Ovary (tissue), 9 donors: Measurements from ENCODE around the gene ADARB2. TPM values are rescaled to one million over a fixed set of nuclear protein-coding genes. Genes with fewer than 3 reads are reported as not detected.

Experiments used
- DNase-seq, 5 donors: peaks; one replicate each; pipeline ENCODE4 v3.0.0-alpha.2; 2019 to 2020
- H3K27ac ChIP-seq, 2 donors: fragments of 200-600 bp; one replicate each; pipeline versions ENCODE4 v1.5.1 to v1.8.0; 2019 to 2022
- H3K27me3 ChIP-seq: fragments of 200-600 bp; one replicate; pipeline ENCODE4 v1.8.0; 2022
- H3K36me3 ChIP-seq: fragments of 200-600 bp; sonication (generic); one replicate; pipeline ENCODE4 v1.5.1; 2019
- H3K4me1 ChIP-seq: one replicate; pipeline ENCODE4 v1.8.1; 2013; ENCODE audit warnings: mild to moderate bottlenecking, moderate library complexity; ENCODE audit not compliant: insufficient read depth
- H3K4me3 ChIP-seq: fragments of 200-600 bp; sonication (generic); one replicate; pipeline ENCODE4 v1.5.1; 2017
- H3K9me3 ChIP-seq, 2 donors: fragments of 200-600 bp in 1 of 2; sonication (generic) in 1 of 2; one replicate each; pipeline versions ENCODE4 v1.5.1 to v1.8.1; 2013 to 2019; ENCODE audit warnings: mild to moderate bottlenecking in 1 of 2, moderate library complexity in 1 of 2
- EP300 ChIP-seq: sonication (generic); formaldehyde crosslinking; IDR thresholded peaks from one replicate; pipeline ENCODE4 v1.6.1; 2017; ENCODE audit warnings: antibody characterized with exemption
- POLR2A ChIP-seq: fragments of 450-650 bp; IDR thresholded peaks from one replicate; pipeline ENCODE4 v1.6.1; 2017; ENCODE audit warnings: antibody characterized with exemption, mild to moderate bottlenecking, moderate library complexity
- WGBS, 3 donors: extraction: QIAGEN DNeasy Blood & Tissue Kit in 1 of 3; methylation state at CpG; one replicate each; pipeline versions ENCODE4 v1.1.5 to v1.1.7; 2013 to 2017; 5-methylcytosine and 5-hydroxymethylcytosine counted together
- intact Hi-C, 4 donors: fragments of 100-400 bp; cut with DNase I; formaldehyde crosslinking; loops; one replicate each; pipeline versions ENCODE4 v1.11.0 to v1.15.1; 2022 to 2023
- polyA plus RNA-seq, 2 donors: library from polyadenylated mRNA; stranded (reverse); fragments of 200-250 nt in 1 of 2; fragments of 350-450 nt in 1 of 2; fragmentation: Illumina TruSeq in 1 of 2; extraction: RNeasy Lipid Tissue Mini Kit (QIAGEN cat#74804) in 1 of 2; gene quantifications; one replicate each; pipeline ENCODE4 v1.2.3, GENCODE V29; 2013 to 2014
- total RNA-seq, 7 donors: library from RNA; depleted of rRNA in 2 of 7; stranded (reverse); fragments of >200 nt in 2 of 7; fragmentation: NEBNext Ultra II Directional in 3 of 7; extraction: Animal tissue kit (Norgen Biotek cat#: 25700) in 3 of 7; gene quantifications; one replicate each; pipeline versions ENCODE4 v1.1.0 to v1.2.4, GENCODE V29; 2016 to 2023
- TF ChIP-seq, protein P1 (sequence below), 3 donors: fragments of 450-650 bp in 2 of 3; fragments of 200-600 bp in 1 of 3; IDR thresholded peaks; one replicate each; pipeline versions ENCODE4 v1.5.1 to v1.8.0; 2016 to 2022; ENCODE audit warnings: antibody characterized with exemption in 3 of 3, mild to moderate bottlenecking in 1 of 3
- donor health status: DM: no; HTN: no; CAD: no; lungs with moderate emphysema.
- donor health status: DM: no; HTN: no; CAD: no.
- donor health status: Bipolar disorder and iron deficiency.
- donor health status: DM: yes; HTN: yes; CAD: no.
- donor health status: DM: no; HTN: no; CAD: no.
- donor health status: DM: yes; HTN: yes; CAD: no.

The ADARB2 gene
- total and polyA plus RNA-seq, 9 donors = 0.12 to 2.0 (median 0.36) TPM; not detected in 2

DNA sequence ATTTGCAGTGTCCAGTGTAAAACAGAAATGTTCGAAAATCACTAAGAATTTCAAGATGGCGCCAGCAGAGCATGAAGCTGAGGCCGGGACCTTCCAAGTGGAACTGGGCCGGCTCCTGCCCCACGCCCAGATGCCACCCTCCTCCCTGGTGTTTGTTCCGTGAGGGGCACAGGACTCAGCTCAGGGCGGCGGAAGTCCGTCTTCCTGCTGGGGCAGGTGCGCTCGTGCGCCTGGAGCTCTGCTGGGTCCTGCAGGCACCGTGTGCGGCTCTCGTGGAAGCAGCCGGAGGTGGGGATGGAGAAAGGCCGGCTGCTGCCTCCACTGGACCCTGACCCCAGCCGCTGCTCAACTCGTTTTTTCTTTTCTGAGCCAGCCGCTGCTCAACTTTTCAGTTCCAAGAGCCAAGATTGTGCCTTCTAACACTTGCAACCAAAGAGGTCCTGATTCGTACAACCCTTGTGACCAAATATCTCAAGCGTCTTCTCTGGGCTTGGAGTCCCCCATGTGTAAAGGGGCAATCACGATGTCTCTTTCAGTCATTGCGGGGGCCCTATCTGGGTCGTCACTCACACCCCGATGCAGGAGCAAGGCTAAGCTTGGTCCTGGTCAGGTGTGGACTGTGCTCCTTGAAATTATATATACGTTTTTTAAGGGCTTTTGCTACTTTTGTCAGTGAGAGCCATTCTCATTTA, 334.4 kb downstream of the ADARB2 start:
- intact Hi-C loops = no loop called here
- Histone ChIP-seq H3K27ac (no peak overlapping the region), H3K9me3 (no peaks in the 10 kb centered on the region), H3K36me3 (no peaks in the 10 kb centered on the region), H3K27me3 (no peaks in the 10 kb centered on the region), H3K4me3 (no peak overlapping the region), H3K4me1 (no peaks in the 10 kb centered on the region)
- TF ChIP-seq EP300 = no peak
- TF ChIP-seq POLR2A = no peak
- TF ChIP-seq, protein P1, sequence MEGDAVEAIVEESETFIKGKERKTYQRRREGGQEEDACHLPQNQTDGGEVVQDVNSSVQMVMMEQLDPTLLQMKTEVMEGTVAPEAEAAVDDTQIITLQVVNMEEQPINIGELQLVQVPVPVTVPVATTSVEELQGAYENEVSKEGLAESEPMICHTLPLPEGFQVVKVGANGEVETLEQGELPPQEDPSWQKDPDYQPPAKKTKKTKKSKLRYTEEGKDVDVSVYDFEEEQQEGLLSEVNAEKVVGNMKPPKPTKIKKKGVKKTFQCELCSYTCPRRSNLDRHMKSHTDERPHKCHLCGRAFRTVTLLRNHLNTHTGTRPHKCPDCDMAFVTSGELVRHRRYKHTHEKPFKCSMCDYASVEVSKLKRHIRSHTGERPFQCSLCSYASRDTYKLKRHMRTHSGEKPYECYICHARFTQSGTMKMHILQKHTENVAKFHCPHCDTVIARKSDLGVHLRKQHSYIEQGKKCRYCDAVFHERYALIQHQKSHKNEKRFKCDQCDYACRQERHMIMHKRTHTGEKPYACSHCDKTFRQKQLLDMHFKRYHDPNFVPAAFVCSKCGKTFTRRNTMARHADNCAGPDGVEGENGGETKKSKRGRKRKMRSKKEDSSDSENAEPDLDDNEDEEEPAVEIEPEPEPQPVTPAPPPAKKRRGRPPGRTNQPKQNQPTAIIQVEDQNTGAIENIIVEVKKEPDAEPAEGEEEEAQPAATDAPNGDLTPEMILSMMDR (IDR thresholded peaks at IDR 0.05) = no peak
- DNase-seq = no peak
- WGBS, 3 donors = 88 to 94% (median 90%) methylated on average over 27 of the region's 27 CpGs

DNA sequence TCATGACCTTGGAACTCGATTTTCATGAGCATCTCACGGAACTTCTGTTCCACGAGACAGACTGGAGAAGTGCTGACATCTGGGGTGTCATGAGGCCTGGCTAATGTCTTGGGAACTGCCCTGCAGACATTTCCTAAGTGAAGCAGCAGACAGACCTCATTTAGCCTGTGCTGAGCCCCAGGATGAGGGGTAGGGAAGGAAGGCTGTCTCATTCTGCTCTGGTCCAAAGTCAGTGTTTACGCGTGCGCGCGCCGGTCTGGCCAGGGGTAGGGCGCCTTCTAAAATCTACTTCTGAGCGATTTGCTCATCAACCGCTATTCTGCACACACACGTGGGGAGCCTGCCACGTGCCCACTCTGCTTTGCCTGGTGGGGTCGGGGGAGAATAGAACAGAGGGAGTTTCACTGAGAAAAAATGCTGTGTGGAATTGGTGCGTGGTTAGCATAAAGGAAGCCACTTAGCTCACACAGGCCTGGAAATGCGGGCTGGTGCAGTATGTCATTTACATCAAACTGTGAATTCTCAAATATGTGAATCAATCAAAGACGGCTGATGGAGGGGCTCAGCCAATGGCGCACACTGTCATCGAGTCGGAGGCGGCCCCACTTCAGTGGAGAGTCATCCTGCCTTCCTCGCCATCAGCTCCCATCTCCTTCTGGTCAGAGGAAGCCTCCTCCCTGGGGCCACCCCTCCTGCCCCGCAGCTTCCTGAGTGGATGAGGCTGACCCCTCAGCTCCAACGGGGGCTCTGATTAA, 335.1 kb downstream of the ADARB2 start:
- Histone ChIP-seq H3K27ac (no peak overlapping the region), H3K4me3 (no peak overlapping the region), H3K36me3 (no peaks in the 10 kb centered on the region), H3K27me3 (no peaks in the 10 kb centered on the region), H3K9me3 (no peaks in the 10 kb centered on the region), H3K4me1 (no peaks in the 10 kb centered on the region)
- 79 to 84% (median 83%) methylated on average over 25 of the region's 25 CpGs for WGBS, 3 donors
- DNase-seq = no peak
- intact Hi-C loops = no loop called here
- TF ChIP-seq POLR2A (no peak), EP300 (no peak)
- TF ChIP-seq, protein P1 (IDR thresholded peaks at IDR 0.05) = no peak

DNA sequence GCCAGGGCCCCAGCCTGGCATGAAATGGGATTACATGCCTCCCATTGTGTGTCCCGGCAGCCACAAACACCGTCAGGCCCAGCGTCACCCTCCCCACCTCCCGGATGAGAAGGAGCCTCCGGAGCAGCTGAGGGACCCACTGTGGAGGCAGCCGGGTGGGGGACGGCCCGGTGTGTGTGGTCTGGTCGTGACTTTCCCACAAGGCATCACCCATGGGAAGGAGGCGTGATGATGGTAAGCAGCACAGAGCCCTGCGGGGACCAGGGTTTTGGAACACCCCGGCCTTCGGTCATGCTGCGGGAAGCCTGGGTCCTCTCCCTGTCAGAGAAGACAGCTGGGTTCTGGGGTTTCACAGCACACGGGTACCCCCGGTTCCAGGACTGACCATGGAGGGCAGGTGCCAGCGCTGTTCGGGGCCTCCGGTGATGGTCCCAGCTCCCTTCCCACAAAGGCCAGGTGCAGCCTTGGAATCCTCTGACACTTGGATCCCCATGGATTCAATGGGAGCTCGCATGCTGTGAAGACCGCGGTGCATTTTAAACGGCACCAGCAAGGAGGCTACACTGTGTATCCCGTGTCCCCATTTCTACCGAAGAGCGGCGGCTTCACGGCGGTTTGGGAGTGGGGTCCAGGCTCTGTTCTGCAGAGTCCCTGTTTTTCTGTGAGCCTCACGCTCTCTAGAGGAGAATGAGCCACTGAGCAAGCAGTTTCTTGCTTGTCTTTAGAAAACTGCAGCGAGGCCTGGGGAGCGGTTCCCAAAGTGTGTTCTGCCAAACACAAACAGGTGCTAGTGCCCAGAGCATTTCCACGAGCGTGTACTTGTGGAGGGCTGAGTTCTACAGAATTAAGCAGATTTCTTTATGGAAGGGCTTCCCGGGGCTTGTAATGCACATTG, 336.0 kb downstream of the ADARB2 start:
- no peaks in the 10 kb centered on the region for H3K27me3 ChIP-seq
- no peak overlapping the region for H3K27ac ChIP-seq
- WGBS, 3 donors = 87 to 93% (median 88%) methylated on average over 34 to 35 of the region's 35 CpGs
- no peaks in the 10 kb centered on the region for H3K9me3 ChIP-seq
- no peaks in the 10 kb centered on the region for H3K4me1 ChIP-seq
- no peaks in the 10 kb centered on the region for H3K36me3 ChIP-seq
- no peak overlapping the region for H3K4me3 ChIP-seq
- intact Hi-C loops = no loop called here
- no peak for TF ChIP-seq EP300
- TF ChIP-seq, protein P1 (IDR thresholded peaks at IDR 0.05) = no peak
- TF ChIP-seq POLR2A = no peak
- DNase-seq = no peak
